SH-SY5Y (cell line): ENCODE results near the gene LRRC72.
A peak's percentile ranks its signal among the peaks of the same experiment; 100 is the strongest.

ENCODE experiments used
- GATA2 ChIP-seq: IDR thresholded peaks from 2 replicates; pipeline ENCODE4 v1.6.1; 2011; ENCODE audit warnings: mild to moderate bottlenecking, low read depth, low read length
- GATA3 ChIP-seq: IDR thresholded peaks from 2 replicates; pipeline ENCODE4 v1.6.1; 2011; ENCODE audit warnings: low read depth, mild to moderate bottlenecking, low read length, moderate library complexity

LRRC72 gene

DNA sequence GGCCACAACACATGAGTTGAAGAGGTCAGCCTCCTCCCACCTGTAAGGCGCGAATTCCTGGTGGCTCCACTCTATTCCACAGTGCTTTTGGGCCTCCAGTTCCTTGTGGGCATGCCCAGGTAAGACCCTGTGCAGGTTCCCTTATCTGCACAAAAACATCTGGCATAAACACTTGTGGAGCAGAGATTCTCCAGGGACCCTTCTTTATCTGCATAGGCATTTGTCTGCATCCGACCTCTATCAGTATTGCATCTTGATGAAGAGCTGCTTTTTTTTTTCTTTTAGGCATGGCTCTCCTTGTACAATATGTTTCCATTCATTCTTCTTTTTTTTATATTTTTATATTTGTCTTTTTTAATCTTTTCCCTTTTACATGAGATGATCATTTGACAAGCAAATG lies 60.5 kb downstream of the LRRC72 start:
- no peak for TF ChIP-seq GATA3
- TF ChIP-seq GATA2: 0 out of 2 replicates have a peak, but pooled peaks have one; percentile 15

DNA sequence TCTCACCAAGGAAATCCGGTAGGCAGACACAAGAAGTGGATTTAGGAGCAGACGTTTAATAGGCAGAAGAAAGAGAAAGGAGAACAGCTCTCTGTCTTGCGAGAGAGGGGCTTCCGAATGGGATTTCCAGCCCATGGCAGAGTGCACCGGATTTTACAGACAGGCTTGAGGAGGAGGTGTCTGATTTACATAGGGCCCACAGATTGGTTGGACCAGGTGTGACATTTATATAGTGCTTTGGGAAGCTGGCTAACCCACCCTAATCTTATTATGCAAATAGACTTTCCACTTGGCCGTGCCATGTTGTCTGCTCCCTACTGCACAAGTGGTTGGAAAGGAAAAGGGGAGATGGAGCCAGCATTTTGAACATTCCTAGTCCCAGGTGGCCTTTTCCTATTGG lies 61.2 kb downstream of the LRRC72 start:
- TF ChIP-seq GATA3 (no peak), GATA2 (no peak)

DNA sequence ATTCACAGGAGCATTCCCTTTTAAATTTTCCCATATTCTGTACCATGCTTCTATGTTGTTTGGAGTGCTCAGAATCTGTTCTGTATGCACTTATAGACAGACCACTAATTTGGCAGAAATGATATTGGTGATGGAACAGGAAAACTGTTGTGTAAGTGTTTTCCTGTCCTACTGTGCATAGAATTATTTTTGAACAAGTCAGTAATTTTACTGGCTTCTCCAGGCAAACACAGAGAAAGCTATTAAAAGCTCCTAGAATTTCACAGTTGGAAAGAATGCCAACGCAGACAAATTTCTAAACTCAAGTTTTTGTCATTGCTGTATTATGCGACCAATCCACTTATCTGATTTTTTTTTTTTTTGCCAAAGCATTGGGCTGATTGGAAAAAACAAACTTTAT lies 63.3 kb downstream of the LRRC72 start:
- TF ChIP-seq GATA3 (no peak), GATA2 (no peak)

DNA sequence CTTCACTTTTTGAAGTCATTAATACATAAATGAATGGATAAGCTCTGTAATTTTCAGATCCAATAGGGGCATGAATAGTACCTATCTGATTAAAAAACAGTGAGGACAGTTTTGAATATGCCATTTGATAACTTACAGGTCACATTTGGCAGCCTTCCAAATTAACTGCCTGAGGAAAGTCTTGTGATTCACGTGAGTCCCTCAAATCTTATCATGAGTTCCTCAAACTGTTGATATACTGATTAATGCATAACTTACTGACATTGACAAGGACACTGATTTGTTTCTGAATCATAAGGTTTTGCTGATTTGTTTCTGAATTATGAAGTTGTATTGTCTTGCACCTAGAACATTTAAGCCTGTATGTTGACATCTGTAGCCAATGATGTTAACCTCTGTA lies 63.8 kb downstream of the LRRC72 start:
- TF ChIP-seq GATA2 (no peak), GATA3 (no peak)

DNA sequence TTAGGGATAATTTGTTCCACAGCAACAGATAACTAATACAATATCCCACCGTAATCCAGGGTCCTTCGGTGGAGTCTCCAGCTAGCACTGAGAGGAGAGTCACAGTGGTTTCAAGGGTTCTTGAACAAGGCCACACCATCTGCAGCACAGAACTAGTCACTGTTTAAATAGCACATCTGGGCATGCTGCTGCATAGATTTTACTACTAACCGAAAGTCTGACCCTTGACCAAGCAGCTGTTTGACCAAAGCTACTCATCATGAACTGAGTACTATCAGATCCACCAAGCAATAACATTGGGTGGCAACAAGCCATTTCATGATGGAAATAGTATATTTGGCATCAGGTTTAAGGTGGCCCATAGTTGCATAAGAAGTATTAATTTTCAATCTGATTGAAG lies 65.8 kb downstream of the LRRC72 start:
- TF ChIP-seq GATA2 (no peak), GATA3 (no peak)

DNA sequence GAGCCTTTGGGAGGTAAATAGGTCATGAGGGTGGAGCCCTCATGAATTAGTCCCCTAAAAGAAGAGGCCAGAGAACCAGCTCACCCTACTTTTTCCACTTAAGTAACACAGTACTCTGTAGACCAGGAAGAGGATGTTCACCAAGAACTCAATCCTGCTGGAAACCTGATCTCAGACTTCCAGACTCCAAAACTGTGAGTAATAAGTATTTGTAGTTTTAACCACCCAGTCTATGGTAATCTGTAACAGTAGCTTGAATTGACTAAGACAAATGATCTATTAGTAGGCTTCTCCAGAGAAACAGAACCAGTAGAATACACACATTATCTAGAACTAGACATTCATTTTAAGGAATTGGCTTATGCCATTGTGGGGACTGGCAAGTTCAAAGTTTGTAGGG lies 67.4 kb downstream of the LRRC72 start:
- no peak for TF ChIP-seq GATA3
- TF ChIP-seq GATA2: no peak

DNA sequence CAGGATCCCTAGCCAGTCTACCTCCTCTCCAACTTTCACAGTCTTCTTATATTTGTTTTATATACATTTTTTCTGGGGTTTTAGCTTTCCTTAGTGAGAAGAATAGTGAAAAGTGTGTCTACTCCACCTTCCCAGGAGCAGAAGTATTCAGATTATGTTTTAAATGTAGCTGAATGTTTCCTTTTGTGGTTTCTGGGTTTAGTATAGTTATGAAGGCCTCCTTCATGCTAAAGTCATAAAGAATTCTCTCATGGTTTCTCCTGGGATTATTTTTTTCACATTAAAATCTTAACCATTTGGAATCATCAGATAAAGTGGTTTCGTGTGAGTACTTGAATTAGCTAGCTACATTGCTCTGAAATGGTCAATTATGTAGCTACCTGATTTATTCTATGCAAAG lies 68.1 kb downstream of the LRRC72 start:
- TF ChIP-seq GATA3 (no peak), GATA2 (no peak)

DNA sequence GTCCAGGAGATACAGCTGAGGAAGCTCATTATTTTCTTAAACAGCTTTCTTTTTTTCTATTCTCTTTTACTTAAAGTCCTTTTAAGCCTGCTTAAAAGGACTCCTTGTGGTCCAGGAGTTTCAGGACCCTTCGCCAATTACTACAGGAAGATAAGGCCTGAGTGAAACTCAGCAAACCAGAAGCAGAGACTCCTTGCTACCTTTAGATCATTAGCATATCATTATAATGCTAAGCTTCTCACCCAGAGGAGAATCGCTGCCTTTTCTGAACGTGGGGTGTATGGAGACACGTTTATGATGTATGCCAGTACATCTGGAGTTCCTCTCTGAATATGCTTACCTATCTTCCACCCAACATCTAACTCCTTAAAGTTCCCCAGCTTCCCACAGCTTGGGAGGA lies 71.4 kb downstream of the LRRC72 start:
- TF ChIP-seq GATA2 (no peak), GATA3 (no peak)

DNA sequence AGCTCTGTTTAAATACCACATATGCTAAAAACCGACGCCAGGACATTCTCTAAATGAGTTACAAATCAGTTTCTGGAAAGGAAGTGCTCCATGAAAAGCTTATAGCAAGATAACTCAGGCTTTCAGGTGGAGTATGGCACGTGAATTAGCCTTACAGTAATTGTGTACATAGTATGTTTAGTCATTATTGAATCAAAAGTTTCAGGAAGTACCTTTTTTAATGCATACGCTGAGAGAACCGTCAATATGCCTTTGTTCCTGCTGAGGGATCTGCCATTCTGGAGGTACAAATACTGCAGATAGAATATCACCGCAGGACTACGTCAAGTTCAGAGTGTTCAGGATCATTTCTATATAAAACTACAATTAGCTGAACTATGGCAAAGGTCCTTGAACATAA lies 73.2 kb downstream of the LRRC72 start:
- TF ChIP-seq GATA2: no peak
- no peak for TF ChIP-seq GATA3

DNA sequence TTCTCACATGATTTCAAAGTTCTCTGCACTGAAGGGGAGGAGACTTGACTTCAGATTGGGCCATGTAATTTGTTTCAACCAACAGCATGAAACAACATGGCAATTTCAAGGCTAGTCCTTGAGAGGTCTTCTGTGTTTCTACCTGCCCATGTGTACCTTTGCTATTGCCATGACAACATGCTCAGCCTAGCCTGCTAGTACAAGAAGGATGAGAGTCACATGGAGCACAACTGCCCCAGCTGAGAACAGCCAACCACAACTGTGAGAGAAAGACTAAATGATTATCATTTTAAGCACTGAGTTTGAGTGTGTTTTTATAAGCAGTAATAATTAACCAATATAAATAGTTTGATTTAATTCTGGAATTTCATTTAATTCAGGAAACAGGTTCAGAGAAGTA lies 77.0 kb downstream of the LRRC72 start:
- no peak for TF ChIP-seq GATA3
- TF ChIP-seq GATA2: no peak

DNA sequence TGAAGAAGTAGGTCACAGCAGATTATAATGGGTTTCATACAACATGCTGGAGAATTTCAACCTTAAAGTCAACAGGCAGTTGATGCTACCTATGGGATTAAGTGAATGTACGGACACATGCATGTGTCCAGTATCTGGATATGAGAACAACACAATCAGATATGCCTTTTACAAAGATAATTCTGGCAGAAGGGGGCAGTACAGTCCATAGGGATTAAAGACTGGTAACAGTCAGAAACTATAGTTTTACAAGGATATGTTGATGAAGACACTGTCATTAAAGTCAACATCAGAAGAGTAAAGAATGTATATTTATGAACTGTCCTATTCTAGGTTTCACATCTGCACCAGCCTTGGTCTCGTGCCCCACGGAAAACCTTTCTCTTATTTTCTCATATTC lies 77.4 kb downstream of the LRRC72 start:
- TF ChIP-seq GATA2 (no peak), GATA3 (no peak)

DNA sequence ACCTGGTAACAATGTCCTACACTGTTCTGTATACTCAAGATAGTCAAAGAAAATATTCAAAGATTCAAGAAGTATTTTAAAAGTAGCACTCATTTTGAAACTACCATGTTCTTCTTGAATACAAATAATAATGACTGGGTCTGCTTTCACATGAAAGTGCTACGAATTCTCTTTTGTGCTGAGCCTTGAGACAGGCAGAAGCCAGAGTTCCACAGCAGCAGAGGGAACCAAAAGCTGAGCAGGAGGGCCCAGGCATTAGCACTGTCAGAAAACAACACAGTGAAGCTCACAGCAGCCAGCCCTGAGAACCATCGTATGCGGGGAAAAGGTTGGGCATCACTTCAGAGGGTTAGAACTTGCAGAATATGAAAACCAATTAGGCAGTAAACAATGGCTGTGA lies 80.1 kb downstream of the LRRC72 start:
- TF ChIP-seq GATA2: no peak
- TF ChIP-seq GATA3: no peak

DNA sequence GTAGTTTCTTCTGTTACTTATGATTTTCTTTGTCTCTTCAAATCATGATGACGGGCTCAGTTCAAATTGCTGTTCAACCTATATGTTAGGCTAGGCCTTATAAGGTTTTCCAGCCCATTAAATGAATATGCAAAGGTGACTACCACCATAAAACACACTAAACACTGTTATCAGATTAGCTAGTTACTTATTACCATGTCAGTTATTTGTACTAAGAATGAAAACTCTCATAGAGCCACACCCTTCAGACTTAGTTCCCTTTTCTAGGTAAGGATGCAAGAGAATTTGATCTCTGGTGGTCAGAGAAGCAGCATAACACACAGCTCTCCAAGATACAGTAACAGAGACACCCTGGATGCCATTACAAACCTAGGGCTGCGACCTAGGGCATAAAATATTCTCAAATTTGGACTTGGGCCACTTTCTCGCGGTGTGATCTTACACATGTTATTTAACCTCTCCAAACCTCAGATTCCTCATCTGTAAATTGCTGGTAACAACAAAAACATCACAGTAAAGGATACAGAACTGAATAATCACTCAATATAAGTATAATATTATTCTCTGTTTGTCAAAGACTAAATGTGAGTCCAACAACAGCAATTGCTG lies 83.3 kb downstream of the LRRC72 start:
- no peak for TF ChIP-seq GATA2
- no peak for TF ChIP-seq GATA3

DNA sequence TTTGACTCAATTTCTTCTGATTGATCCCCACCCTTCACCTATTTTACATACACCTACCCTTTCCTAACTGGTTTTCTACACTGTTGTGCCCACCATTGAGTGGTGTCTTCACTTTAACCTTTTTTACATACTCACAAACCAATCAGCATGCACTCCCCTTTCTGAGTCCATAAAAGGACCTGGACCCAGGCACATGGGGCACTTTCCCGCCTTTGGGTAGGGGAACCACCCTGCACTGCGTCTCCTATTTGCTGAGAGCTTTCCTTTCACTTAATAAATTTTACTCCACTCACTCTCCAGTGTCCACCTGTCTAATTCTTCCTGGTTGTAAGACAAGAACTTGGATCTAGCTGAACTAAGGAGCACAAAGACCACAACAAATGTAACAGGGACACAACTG lies 85.1 kb downstream of the LRRC72 start:
- no peak for TF ChIP-seq GATA3
- no peak for TF ChIP-seq GATA2

DNA sequence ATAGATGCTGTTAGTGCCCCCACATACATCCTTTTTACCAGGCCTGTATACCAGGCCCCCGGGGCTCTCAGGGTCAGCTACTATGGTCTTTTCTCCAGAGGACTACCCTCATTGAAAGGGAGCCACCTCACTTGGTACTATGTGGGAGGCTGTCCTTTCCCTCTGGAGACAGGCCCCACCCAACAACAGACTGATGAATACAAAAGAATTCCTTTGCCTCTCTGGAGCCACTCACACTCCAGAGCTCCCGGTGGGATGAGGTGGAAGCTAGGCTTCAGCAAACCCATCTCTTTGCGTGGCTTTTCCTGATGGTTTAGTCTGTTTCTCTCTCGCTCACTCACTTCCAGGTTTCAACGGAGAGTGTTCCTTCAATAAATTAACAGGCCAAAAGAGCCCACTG lies 88.6 kb downstream of the LRRC72 start:
- TF ChIP-seq GATA2: no peak
- no peak for TF ChIP-seq GATA3

DNA sequence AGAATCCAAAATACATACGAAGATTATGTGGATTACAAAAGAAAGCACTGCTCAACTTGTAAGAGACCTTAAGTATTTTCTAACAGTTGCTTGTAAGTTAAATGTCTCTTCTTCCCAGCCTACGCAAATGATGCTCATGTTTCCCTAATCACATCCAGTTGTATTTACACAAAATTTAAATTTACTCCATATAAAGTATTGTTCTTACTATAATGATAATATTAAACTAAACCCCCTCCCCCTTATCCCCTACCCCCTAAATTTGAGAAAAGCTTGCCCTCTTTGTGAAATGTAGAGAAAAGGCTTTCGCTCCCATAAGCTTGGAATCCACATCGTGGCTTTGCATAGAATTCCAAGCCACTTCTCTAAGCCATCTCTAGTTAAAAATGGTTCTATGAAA lies 89.5 kb downstream of the LRRC72 start:
- TF ChIP-seq GATA3 (no peak), GATA2 (no peak)

DNA sequence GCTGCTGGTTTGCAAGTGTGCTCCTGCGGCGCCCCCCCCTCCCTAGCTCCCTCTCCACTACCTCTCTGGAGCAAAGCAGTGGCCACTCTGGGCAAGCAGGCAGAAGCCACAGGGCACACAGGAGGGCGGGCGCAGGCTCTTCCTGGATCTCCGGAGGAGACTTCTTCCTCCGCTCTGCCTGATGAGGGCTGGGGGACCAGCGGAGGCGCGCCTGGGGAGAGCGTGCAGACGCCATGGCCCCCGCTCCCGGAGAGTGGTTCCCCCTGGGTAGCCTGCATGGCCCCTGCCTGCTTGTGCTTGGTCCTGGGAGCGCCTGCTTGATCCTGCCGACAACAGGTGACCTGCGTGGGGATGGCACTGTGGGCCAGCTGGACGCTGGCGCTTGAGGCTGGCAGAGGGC lies 89.9 kb downstream of the LRRC72 start:
- TF ChIP-seq GATA2: no peak
- TF ChIP-seq GATA3: no peak

DNA sequence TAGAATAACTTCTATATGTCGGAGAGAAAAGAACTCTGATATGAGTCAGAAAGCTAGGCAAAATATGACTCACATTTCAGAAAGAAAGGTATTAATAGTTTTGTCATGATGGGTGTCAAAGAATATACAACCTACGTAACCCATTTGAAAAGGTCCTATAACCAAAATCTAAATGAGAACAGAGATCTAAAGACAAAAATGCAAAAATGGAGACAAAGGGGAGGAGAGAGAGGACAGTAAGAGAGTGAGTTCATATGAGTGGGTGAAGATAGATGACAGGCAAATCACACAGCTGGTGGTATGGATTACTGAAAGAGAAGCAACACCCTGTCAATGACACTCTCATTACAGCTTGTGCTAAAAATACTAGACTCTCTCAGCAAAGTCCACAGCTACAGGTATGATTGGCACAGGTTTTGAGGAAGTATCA lies 93.4 kb downstream of the LRRC72 start:
- no peak for TF ChIP-seq GATA3
- TF ChIP-seq GATA2: no peak

DNA sequence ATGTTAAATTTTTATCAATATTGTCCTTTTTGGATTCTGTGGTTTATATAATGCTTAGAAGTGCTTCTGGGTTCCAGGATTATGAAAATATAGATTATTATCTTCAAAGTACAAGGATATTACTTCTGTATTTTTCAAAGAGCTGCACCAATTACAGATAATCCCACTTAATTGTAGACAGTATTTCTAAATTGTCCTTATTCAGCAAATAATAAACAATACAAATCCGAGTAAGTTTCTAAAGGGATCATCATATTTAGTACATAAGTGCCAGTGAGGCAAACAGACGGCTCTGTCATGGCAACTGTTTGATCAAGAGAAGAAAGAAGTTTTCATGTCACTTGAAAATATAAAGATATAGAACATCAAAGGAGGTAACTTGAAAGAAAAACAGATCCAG lies 99.8 kb downstream of the LRRC72 start:
- TF ChIP-seq GATA3: no peak
- no peak for TF ChIP-seq GATA2
